GM18909 (cell line): Measurements from ENCODE around the gene TTLL7.

ENCODE experiments used
- ATAC-seq: cut with Tn5 transposase; IDR thresholded peaks from one replicate; pipeline ENCODE4 v1.9.1; 2021; ENCODE audit warnings: mild to moderate bottlenecking; ENCODE audit not compliant: unreplicated experiment, poor library complexity

Gene TTLL7

GRCh38 chr1:83889707-83890106 is 109.2 kb downstream of the TTLL7 start:
- ATAC-seq, result no peak

DNA sequence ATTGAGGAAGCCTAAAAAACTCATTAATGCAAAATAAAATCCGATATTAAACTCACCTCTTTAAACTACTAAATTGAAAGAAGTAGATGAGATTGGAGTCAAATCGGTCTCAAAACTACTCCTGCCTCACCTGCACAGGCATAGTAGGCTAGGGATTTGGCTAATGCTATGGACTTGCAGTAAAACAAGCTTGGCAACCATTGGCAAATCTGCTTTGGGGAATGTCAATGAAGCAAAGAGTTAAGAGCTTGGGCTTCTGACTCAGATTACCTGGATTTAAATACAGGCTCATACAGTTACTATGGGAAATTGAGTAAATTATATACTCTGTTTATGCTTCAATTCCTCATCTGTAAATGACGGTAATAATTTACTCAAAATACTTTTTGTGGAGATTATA is 111.4 kb downstream of the TTLL7 start:
- no peak for ATAC-seq

GRCh38 chr1:83883979-83884378 is 115.0 kb downstream of the TTLL7 start:
- ATAC-seq, result no peak

DNA sequence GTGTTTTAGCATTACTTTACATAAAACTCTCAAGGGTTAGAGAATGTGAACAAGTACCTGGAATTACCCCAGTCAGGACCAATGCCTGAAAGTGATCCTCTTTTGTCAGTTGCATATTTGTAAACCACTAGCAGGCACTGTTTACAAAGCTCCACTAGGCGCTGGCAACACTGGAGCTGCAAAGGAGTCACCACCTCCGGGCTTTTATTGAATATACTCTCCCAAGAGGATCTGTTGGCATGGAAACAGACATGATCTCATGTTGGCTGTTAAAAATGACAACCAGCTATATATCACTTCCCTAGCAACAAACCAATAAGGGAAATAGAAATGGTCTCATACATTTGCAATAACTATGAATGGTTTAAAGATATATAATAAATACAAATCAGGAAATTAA is 116.0 kb downstream of the TTLL7 start:
- no peak for ATAC-seq

DNA sequence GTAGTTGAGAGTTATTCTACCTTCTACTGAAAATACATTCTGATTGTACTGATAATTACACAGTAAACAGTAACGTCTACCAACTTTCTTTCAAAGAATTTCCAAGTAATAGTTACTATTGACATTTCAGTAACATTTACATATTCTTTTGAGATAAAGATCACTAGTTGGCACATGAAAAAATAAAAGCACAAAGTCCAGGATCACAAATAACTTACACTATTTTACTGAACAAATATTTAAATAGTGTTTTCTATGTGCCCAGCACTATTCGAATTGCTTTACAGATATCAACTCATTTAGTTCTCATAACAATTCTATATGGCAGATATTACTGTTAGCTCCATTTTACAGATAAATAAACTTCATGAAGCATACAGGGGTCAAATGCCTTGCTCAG is 126.4 kb downstream of the TTLL7 start:
- no peak for ATAC-seq

DNA sequence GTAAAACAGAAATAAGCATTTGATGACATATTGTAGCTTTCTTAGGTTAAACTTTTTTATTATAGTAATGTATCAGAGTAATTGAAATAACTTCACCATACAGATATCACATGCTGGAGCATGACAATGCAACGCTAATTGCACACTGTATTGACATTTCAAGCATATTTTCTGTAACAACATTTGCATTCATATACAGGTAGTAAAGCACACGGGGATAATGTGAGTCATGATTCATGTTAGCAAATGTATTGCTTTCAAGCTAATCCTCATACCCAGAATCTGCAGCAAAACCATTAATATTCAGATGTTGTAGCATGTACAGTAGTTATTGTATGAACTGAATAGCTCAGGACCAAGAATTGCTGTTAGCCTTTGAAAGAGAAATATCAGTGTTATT is 133.9 kb downstream of the TTLL7 start:
- no peak for ATAC-seq

GRCh38 chr1:83860490-83861221 is 138.3 kb downstream of the TTLL7 start:
- ATAC-seq, result peak; percentile 97

DNA sequence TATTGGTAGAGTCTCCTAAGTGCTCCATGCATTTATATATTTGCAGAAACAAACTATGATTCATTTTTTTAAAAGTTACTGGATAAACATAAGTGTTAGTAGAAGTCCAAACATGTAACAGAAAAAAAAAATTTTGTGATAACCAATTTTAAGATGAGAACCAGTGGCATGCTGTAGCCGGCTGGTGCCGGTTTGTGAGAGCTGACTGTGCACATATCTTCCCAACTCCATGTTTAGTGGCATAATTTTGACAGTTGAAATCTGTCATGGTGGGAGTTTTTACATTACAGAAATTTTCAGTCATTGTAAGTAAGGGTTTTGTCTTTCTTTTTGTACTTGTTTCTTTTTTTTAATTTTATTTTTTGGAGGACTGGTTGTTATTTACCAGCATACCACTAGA is 141.2 kb downstream of the TTLL7 start:
- ATAC-seq, result no peak

DNA sequence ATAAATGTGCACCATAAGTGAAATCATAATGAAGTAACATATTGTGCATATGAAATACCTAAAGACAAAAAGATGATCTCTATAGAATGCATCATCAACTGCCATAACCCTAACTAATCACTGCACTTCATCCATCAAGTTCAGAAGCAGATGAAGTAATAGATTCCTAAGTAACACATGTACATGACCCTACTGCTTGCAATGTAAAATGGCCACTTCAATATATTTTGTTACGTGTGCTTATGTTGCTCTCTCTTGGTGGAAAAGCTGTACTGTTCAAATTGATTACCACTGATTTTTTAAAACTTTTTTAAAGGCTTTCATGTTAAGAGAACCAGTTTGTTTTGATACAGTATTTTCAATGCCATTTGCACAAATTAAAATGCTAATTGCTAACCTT is 141.8 kb downstream of the TTLL7 start:
- ATAC-seq, result no peak

DNA sequence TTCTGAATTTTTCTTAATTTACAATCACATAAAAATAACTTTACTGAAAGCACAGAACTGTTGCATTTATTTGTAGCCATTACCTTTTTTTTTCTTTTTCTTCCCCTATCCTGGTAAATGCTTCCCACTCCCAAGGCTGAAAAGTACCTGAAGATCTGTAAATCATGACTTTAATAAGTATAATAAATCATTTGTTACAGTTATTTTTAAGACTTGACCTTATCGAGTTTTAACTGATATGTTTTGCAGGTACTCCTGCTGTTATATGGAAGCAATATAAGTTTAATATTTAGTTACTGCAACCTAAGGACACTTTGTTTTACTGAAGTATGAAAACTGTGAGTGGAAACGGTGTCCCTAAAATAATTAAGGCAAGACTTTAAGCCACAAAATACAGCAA is 142.6 kb downstream of the TTLL7 start:
- ATAC-seq, result no peak

- no peak for ATAC-seq
Observed at GRCh38 chr1:83854456-83854855, 144.5 kb downstream of the TTLL7 start.

GRCh38 chr1:83850834-83851233 is 148.1 kb downstream of the TTLL7 start:
- ATAC-seq, result no peak

GRCh38 chr1:83849191-83850061 is 149.5 kb downstream of the TTLL7 start:
- peak; percentile 62 for ATAC-seq

DNA sequence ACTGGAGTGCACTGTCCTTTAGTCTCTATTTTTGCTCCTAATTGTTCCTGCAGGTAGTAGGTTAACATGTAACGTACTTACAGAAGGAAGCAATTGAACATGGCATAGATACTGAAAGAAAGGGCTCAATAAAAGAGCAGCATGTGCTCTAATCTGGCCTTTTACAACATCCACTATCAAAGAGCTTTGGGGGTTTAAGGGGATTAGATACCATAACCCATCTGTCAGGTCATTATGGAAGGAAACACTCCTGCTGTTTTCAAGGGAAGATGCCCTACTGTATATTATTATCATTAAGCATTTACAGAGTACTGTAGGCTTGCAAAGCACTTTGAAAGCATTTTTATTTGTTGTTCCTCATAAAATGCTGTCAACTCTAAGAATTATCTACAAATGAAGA is 152.8 kb downstream of the TTLL7 start:
- ATAC-seq, result no peak

DNA sequence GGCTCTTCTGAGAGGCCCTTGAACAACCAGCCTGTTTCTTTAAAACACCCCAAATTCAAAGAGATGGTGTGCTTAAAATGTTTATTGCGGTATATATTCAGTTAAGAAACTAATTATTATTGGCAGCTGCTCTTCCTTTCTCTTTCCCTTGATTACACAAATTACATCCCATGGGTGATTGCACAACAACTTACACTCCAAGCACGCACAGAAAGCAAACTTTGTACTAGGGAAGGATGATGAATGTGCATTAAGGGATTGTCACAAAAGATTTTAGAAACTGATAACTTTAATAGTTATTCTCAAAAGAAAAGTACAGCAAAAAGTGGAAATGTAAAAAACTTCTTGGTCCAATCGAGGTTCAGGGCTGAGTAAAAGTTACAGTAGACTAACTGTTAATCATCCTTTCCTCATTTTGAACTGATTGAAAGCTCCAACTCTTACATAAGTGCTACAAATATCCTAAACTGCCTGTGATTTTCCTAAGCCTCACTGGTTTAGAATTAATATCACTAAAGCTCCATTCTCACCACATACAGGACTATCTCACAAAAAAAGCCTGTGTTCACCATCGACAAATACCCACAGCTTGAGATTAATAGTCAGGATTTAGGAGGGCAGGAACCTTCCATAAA is 153.4 kb downstream of the TTLL7 start:
- ATAC-seq, result no peak

DNA sequence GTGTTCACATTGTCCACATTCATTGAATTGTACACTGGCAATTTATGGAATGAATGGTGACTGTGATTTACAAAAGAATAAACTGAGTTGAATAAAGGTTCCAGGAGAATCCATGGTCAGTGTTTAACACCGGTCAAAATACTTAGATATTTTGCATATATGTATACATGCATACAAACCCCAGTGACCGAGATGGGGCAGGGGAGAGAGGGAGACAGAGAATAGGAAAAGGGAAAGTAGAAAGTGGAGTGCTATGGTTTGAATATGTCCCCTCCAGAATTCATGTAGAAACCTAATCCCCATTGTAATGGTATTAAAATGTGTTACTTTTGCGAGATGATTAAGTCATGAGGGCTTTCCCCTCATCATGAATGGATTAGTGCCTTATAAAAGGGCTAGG is 154.4 kb downstream of the TTLL7 start:
- no peak for ATAC-seq

GRCh38 chr1:83839566-83840173 is 159.3 kb downstream of the TTLL7 start:
- no peak for ATAC-seq

- no peak for ATAC-seq
Observed at GRCh38 chr1:83838573-83838972, 160.4 kb downstream of the TTLL7 start.

- ATAC-seq, result no peak
Observed at GRCh38 chr1:83836543-83836942, 162.4 kb downstream of the TTLL7 start.

DNA sequence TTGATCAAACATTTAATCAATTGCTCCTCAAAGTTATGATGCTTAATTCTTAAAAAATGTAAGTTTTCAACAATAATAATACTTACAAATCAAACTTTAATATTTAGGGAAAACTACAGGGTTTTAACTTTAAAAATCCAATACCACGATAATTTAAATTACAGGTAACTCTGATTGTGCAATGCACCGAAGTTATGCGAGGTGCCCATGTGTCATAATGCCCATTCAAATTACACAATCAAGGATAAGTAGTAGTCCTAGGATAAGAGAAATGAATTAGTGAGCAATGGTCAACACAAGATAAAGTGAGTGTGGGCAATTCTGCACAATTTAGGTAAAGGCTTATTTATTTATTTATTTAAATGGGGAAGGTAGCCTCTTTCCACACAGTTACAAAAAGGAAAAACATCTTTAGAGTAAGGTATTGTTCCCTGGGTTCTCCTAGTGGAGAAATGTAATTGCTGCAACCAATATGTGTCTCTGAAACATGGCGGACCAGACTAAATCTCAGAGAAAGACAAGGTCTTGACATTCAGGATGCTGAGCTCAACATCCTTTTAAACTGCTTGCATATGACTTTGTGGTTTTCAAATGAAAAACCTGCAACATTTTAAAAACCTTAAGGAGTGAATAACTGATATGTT is 164.2 kb downstream of the TTLL7 start:
- no peak for ATAC-seq
